ENCODE data around the gene UBE2O.
"Not testable (repeated sequence)": the region's sequence is repeated elsewhere in the genome, so short reads cannot be mapped to it uniquely, and the experiment has no call there.

Gene UBE2O

GRCh38 chr17:76370261-76370993 is 82.5 kb downstream of the UBE2O start:
- peak; percentile 96 for DNase-seq (ENCODE audit: low read depth)

- no peak for DNase-seq (ENCODE audit: low read depth)
Observed at GRCh38 chr17:76369804-76370203, 83.1 kb downstream of the UBE2O start.

- no peak for DNase-seq (ENCODE audit: low read depth)
Observed at GRCh38 chr17:76369379-76369778, 83.6 kb downstream of the UBE2O start.

GRCh38 chr17:76368545-76368944 is 84.4 kb downstream of the UBE2O start:
- no peak for DNase-seq (ENCODE audit: low read depth)

- no peak for DNase-seq (ENCODE audit: low read depth)
Observed at GRCh38 chr17:76367642-76368041, 85.3 kb downstream of the UBE2O start.

GRCh38 chr17:76366247-76366646 is 86.7 kb downstream of the UBE2O start:
- no peak for DNase-seq (ENCODE audit: low read depth)

- no peak for DNase-seq (ENCODE audit: low read depth)
Observed at GRCh38 chr17:76365256-76365903, 87.6 kb downstream of the UBE2O start.

GRCh38 chr17:76363107-76363842 is 89.7 kb downstream of the UBE2O start:
- no peak for DNase-seq (ENCODE audit: low read depth)

GRCh38 chr17:76360461-76360860 is 92.5 kb downstream of the UBE2O start:
- DNase-seq (ENCODE audit: low read depth): no peak

- not testable (repeated sequence) for DNase-seq (ENCODE audit: low read depth)
Observed at GRCh38 chr17:76359776-76360175, 93.2 kb downstream of the UBE2O start.

GRCh38 chr17:76359375-76359774 is 93.6 kb downstream of the UBE2O start:
- DNase-seq (ENCODE audit: low read depth): no peak

- DNase-seq (ENCODE audit: low read depth): no peak
Observed at GRCh38 chr17:76357597-76358158, 95.3 kb downstream of the UBE2O start.

GRCh38 chr17:76356803-76357456 is 96.0 kb downstream of the UBE2O start:
- DNase-seq (ENCODE audit: low read depth): no peak

GRCh38 chr17:76354747-76355310 is 98.1 kb downstream of the UBE2O start:
- no peak for DNase-seq (ENCODE audit: low read depth)

GRCh38 chr17:76354317-76354729 is 98.6 kb downstream of the UBE2O start:
- DNase-seq (ENCODE audit: low read depth): no peak

- peak; percentile 89 for DNase-seq (ENCODE audit: low read depth)
Observed at GRCh38 chr17:76353599-76354316, 99.2 kb downstream of the UBE2O start, which contains the start of gene PRPSAP1. Gene PRPSAP1 (minus strand): TSS chr17:76353916. CDS start chr17:76353703, 213 bp downstream.

- no peak for DNase-seq (ENCODE audit: low read depth)
Observed at GRCh38 chr17:76353004-76353598, 99.9 kb downstream of the UBE2O start.

- no peak for DNase-seq (ENCODE audit: low read depth)
Observed at GRCh38 chr17:76351526-76352071, 101.4 kb downstream of the UBE2O start.

- no peak for DNase-seq (ENCODE audit: low read depth)
Observed at GRCh38 chr17:76350463-76350862, 102.5 kb downstream of the UBE2O start.

- DNase-seq (ENCODE audit: low read depth): not testable (repeated sequence)
Observed at GRCh38 chr17:76346936-76347335, 106.0 kb downstream of the UBE2O start.

All from HS-5 (cell line).